ENCODE measurements around the gene TMCC1. TPM values are rescaled to one million over a fixed set of nuclear protein-coding genes. Genes with fewer than 3 reads are reported as not detected.

TMCC1 gene
- total and polyA plus RNA-seq, 11 donors: 9.6 to 38.3 (median 22.6) TPM

GRCh38 chr3:129620828-129621559 lies 272.5 kb downstream of the TMCC1 start:
- WGBS, 4 donors: 74 to 84% (median 82%) methylated on average over 14 to 18 of the region's 18 CpGs
- ATAC-seq (no peak), DNase-seq (no peak)
- intact Hi-C loops (cut with DNase I): loop anchor here in 2 of 10 donors (5.0 to 10.0 kb wide), 2 partner anchors 116 to 129 kb away; no protein-coding TSS in a partner anchor
- peak overlapping the region in 11 of 12 donors; percentile 36 to 100 (median 98) for H3K27ac ChIP-seq
- H3K9me3 ChIP-seq: no peaks in the 10 kb centered on the region
- no peak overlapping the region for H3K4me3 ChIP-seq
- H3K27me3 ChIP-seq: no peaks in the 10 kb centered on the region
- H3K4me1 ChIP-seq: peaks cover 35 to 99% (median 91%) of the 10 kb centered on the region in 12 donors
- no peaks in the 10 kb centered on the region for H3K36me3 ChIP-seq
- TF ChIP-seq CTCF (IDR thresholded peaks at IDR 0.05) (no peak), POLR2A (IDR thresholded peaks at IDR 0.05) (no peak)

- no peaks in the 10 kb centered on the region for H3K27me3 ChIP-seq
- no peak for TF ChIP-seq POLR2A (IDR thresholded peaks at IDR 0.05)
- no peak for TF ChIP-seq CTCF (IDR thresholded peaks at IDR 0.05)
- intact Hi-C loops (cut with DNase I): loop anchor here in 2 of 10 donors (5.0 to 10.0 kb wide), 2 partner anchors 115 to 127 kb away; no protein-coding TSS in a partner anchor
- peak overlapping the region; percentile 53 to 98 (median 80) for H3K27ac ChIP-seq
- no peaks in the 10 kb centered on the region for H3K36me3 ChIP-seq
- H3K9me3 ChIP-seq: no peaks in the 10 kb centered on the region
- DNase-seq (peak in 3 of 5 donors; percentile 23 to 63 (median 28)), ATAC-seq (no peak)
- H3K4me3 ChIP-seq: no peak overlapping the region
- peaks cover 29 to 99% (median 91%) of the 10 kb centered on the region in 12 donors for H3K4me1 ChIP-seq
- WGBS, 4 donors: 79 to 88% (median 84%) methylated on average over 4 to 6 of the region's 6 CpGs
Observed at GRCh38 chr3:129619726-129620162, 273.8 kb downstream of the TMCC1 start.

GRCh38 chr3:129618901-129619671 lies 274.4 kb downstream of the TMCC1 start:
- TF ChIP-seq POLR2A (IDR thresholded peaks at IDR 0.05): no peak
- TF ChIP-seq CTCF (IDR thresholded peaks at IDR 0.05): no peak
- Histone ChIP-seq H3K27me3 (no peaks in the 10 kb centered on the region), H3K36me3 (no peaks in the 10 kb centered on the region), H3K4me3 (peak overlapping the region in 2 of 12 donors; percentile 4 to 7), H3K27ac (peak overlapping the region; percentile 53 to 98 (median 80)), H3K9me3 (no peaks in the 10 kb centered on the region), H3K4me1 (peaks cover 27 to 99% (median 90%) of the 10 kb centered on the region in 12 donors)
- intact Hi-C loops (cut with DNase I): no loop called here
- DNase-seq (peak in 3 of 5 donors; percentile 29 to 72 (median 49)), ATAC-seq (peak in 1 of 4 donors; percentile 8)
- 51 to 66% (median 60%) methylated on average over 22 to 23 of the region's 23 CpGs for WGBS, 4 donors
